ENCODE results near the gene KIF1C.
"Not testable (repeated sequence)": the region's sequence is repeated elsewhere in the genome, so short reads cannot be mapped to it uniquely, and the experiment has no call there.

The KIF1C gene

DNA sequence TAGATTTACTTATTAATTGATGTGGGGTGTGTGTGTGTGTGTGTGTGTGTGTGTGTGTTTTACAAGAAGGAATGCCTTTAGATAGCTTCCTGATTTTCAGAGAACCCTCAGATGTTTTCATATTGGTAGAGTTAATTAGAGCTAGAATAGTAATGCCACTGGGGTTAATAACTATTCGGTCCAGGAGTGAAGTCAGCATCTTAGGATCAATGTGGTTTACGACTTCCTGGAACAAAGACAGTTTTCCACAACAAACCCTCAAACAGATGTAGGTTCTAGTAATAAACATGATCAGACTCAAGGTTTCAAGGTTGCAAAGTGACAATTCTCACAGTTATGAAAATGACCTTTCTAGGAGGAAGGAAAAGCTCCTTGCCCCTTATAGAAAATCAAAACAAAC, 49.7 kb downstream of the KIF1C start:
- DNase-seq = no peak

DNA sequence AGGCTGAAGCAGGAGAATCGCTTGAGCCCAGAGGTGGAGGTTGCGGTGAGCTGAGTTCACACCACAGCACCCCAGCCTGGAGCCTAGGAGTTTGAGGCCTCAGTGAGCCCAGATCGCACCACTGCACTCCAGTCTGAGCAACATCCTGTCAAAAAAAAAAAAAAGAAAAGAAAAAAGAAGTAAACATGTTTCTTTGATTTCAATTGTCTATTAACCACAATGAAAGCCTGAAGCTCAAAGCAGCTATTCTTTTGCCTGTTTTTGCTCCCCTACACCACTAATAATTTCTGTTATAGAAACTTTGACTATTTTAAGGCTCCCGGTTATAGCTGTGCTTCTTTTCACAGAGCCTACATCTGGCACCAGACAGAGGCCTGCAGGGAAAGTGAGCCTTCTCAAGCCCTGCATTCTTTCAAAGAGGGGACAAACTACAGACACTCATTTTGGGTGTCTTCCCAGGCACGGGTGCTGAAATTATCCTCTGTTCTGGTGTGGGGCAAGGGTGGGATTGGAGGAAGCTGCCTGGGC, 51.6 kb downstream of the KIF1C start:
- DNase-seq = no peak

DNA sequence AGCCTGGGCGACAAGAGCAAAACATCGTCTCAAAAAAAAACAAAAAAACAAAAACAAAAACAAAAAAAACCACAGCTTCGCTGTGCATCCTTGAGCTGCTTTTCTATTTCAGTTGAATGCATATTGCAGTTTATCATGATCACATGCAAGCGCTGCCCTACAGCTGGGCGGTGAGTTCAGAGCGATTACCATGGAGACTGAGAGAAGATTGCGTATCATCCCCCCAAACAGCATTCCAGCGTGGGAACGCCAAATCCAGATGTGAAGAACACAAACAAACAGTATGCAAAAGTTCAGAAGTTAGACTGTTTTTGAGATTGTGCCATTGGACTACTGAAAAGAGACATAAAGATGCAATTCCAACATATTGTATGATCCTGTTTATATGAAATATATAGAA, 52.5 kb downstream of the KIF1C start:
- DNase-seq = no peak

DNA sequence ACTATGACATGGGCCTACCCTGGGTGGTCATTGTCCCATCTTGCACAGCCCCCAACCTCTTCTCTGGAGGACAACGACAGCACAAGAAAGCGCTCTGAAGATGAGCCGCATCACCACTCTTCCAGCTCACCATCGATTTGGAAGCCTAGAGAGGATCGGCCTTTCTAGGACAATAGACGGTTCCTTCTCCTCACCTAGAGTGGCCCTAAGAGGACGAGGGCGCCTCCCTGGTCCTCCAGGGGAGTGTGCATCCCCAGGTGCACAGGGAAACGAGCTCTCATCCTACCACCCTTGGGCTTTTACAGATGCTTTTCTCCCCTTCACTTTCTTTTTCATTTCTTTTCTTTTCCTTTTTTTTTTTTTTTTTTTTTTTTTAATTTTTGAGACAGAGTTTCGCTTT, 57.8 kb downstream of the KIF1C start:
- no peak for DNase-seq

DNA sequence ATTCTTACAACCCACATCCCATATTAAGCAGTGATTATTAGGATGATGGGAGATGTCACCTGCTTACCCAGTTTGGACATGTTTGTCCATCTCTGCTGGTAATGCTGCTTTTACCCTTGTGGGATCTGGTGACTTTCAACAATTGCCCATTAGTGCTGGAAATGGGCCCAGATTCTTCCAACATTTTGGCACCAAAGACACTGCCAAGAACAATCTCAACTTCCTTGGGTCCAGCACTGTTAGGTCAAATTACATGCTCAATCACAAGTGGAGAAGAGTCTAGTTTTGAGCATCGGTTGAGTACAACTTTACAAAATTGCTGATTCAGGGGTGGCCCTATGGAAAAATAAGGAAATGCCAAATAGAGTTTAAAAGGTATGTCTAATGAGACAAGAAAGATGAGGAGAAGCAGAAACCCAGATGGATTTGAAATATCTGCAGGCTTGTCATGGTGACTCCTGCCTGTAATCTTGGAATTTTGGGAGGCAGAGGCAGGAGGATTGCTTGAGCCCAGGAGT, 67.5 kb downstream of the KIF1C start:
- no peak for DNase-seq

DNA sequence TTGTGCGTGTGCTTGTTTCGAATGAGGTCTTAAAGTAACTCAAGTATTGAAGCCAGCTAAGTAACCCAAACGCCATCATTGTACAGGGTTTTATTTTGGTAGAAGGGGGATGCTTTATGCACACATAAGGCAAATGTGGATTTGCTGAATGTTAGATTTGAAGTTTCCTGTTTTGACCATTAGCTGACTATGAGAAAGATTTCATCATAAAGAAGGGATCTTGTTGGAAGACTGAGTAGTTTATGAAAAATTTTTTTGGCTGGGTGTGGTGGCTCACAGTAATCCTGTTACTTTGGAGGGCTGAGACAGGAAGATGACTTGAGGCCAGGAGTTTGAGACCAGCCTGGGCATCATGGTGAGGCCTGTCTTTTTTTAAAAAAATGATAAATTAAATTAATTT, 70.5 kb downstream of the KIF1C start:
- no peak for DNase-seq

DNA sequence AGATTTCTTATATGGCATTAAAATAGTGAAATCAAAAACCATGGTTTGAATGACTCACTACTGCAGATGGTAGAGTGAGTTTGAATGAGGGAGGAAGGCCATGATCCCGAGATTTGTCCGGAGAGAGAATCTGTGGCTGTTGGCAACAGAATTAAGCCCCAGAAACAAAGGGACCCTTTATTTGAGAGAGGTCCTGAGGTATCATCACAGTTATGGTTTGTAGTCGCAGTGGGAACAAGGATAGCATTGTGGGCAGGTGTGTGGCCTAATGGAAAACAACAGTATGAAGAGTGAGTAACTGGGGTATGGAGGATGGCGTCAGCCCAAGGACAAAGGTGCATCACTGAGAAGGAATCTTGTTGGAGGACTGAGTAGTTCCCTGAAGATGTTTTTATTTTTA, 72.0 kb downstream of the KIF1C start:
- DNase-seq = no peak

DNA sequence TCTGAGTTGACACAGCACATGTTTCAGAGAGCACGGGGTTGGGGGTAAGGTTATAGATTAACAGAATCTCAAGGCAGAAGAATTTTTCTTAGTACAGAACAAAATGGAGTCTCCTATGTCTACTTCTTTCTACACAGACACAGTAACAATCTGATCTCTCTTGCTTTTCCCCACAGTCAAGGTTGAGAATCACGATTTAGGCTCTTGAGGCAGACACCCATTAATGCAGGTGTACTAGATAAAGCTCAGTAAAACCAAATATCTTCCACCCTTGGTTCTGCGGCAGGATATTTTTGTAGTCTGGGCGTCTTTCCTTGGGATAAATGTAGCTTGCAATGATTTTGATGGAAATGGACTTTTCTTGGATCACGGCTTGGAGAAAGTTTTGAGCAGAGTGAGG, 77.7 kb downstream of the KIF1C start:
- not testable (repeated sequence) for DNase-seq

DNA sequence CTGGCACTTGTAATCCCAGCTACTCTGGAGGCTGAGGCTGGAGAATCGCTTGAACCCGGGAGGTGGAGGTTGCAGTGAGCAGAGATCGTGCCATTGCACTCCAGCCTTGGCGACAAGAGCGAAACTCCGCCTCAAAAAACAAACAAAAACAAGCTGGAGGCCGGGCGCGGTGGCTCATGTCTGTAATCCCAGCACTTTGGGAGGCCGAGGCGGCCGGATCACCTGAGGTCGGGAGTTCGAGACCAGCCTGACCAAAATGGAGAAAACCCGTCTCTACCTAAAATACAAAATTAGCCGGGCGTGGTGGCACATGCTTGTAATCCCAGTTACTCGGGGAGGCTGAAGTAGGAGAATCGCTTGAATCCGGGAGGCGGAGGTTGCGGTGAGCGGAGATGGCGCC, 79.5 kb downstream of the KIF1C start:
- DNase-seq = not testable (repeated sequence)

DNA sequence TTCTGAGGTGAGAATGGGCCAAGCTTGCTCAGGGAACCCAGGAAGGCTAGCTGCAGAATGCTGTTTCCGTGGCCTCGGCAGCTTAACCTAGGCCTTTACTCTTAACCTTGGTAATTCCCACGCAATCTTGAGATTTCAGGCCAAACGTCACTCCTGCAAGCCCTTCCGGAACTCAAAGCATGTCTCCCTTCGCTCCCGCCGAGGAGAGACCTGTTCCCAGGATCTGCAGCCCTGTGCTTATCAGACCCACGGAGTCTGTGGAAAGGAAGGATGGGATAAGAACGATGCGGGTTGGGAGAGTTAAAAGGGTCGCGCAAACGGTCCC, 80.0 kb downstream of the KIF1C start:
- no peak for DNase-seq

Data from GOT3 (cell line).